Glomerular visceral epithelial cell (primary cell): Measurements from ENCODE around the gene PLSCR1.

Experiments used
- DNase-seq: peaks from one replicate; pipeline ENCODE4 v3.0.0-alpha.2; 2016; ENCODE audit errors: extremely low spot score

Gene PLSCR1

GRCh38 chr3:146544002-146544928 is at the start of gene PLSCR1:
Gene PLSCR1, minus strand, starts transcription at chr3:146544607. Its CDS starts 8,055 bp downstream, at chr3:146536552.
- DNase-seq: peak; percentile 97

- DNase-seq: no peak
These were observed 49.4 kb upstream of the PLSCR1 start for GRCh38 chr3:146593776-146594175.

- DNase-seq: no peak
These were observed 46.1 kb upstream of the PLSCR1 start for GRCh38 chr3:146590521-146590920.

GRCh38 chr3:146589899-146590508 is 45.6 kb upstream of the PLSCR1 start:
- DNase-seq: peak; percentile 39

- no peak for DNase-seq
These were observed 40.7 kb upstream of the PLSCR1 start for GRCh38 chr3:146585156-146585555.

- DNase-seq: no peak
These were observed 37.6 kb upstream of the PLSCR1 start for GRCh38 chr3:146581951-146582467.

GRCh38 chr3:146581080-146581601 is 36.7 kb upstream of the PLSCR1 start:
- DNase-seq: no peak

GRCh38 chr3:146577662-146578061 is 33.3 kb upstream of the PLSCR1 start:
- peak; percentile 53 for DNase-seq

- no peak for DNase-seq
These were observed 31.2 kb upstream of the PLSCR1 start for GRCh38 chr3:146575636-146576035.

GRCh38 chr3:146574173-146574572 is 29.8 kb upstream of the PLSCR1 start:
- no peak for DNase-seq

- no peak for DNase-seq
These were observed 24.9 kb upstream of the PLSCR1 start for GRCh38 chr3:146569314-146569713.

GRCh38 chr3:146566138-146566537 is 21.7 kb upstream of the PLSCR1 start:
- no peak for DNase-seq

- no peak for DNase-seq
These were observed 17.5 kb upstream of the PLSCR1 start for GRCh38 chr3:146561879-146562278.

GRCh38 chr3:146561463-146561862 is 17.1 kb upstream of the PLSCR1 start:
- no peak for DNase-seq

GRCh38 chr3:146560678-146561077 is 16.3 kb upstream of the PLSCR1 start:
- DNase-seq: no peak

GRCh38 chr3:146559388-146559787 is 15.0 kb upstream of the PLSCR1 start:
- DNase-seq: no peak

- no peak for DNase-seq
These were observed 14.4 kb upstream of the PLSCR1 start for GRCh38 chr3:146558781-146559180.

GRCh38 chr3:146557745-146558144 is 13.3 kb upstream of the PLSCR1 start:
- DNase-seq: no peak

GRCh38 chr3:146555311-146555710 is 10.9 kb upstream of the PLSCR1 start:
- DNase-seq: no peak

- no peak for DNase-seq
These were observed 9.8 kb upstream of the PLSCR1 start for GRCh38 chr3:146554151-146554760.

- DNase-seq: peak; percentile 70
These were observed 6.5 kb upstream of the PLSCR1 start for GRCh38 chr3:146550743-146551510.
